OCI-LY1 (cell line): Measurements from ENCODE around the gene FAM222A.

Experiments used
- H2AFZ ChIP-seq: fragments of 200-600 bp; sonication (generic), shearing (Covaris generic); 2 replicates; pipeline ENCODE4 v1.6.0; 2014; ENCODE audit warnings: antibody characterized with exemption, mild to moderate bottlenecking, low read length
- H3F3A ChIP-seq: fragments of 200-600 bp; sonication (generic), shearing (Covaris generic); 2 replicates; pipeline ENCODE4 v1.6.0; 2014; ENCODE audit warnings: mild to moderate bottlenecking, antibody characterized with exemption, low read length, moderate library complexity; ENCODE audit not compliant: insufficient read depth
- H3K27ac ChIP-seq: fragments of 200-600 bp; sonication (generic); 2 replicates; pipeline ENCODE4 v1.5.1; 2014; ENCODE audit warnings: low read length, mixed run types, mild to moderate bottlenecking, low read depth; ENCODE audit not compliant: poor library complexity, severe bottlenecking
- H3K27me3 ChIP-seq: fragments of 200-600 bp; sonication (generic); 2 replicates; pipeline ENCODE4 v1.6.0; 2014; ENCODE audit warnings: antibody characterized with exemption, mild to moderate bottlenecking, low read length, moderate library complexity; ENCODE audit not compliant: insufficient read depth
- H3K36me3 ChIP-seq: fragments of 200-600 bp; sonication (generic); 2 replicates; pipeline ENCODE4 v1.6.1; 2014; ENCODE audit warnings: mild to moderate bottlenecking, antibody characterized with exemption, low read length, moderate library complexity, mixed read lengths; ENCODE audit not compliant: insufficient read depth
- H3K4me1 ChIP-seq: fragments of 200-600 bp; sonication (generic); 2 replicates; pipeline ENCODE4 v1.5.1; 2014; ENCODE audit warnings: mild to moderate bottlenecking, low read length, moderate library complexity; ENCODE audit not compliant: insufficient read depth, severe bottlenecking
- H3K4me2 ChIP-seq: fragments of 200-600 bp; sonication (generic), shearing (Covaris generic); 2 replicates; pipeline ENCODE4 v1.6.1; 2014; ENCODE audit warnings: low read length
- H3K4me3 ChIP-seq: fragments of 200-600 bp; sonication (generic); 2 replicates; pipeline ENCODE4 v1.5.1; 2014; ENCODE audit warnings: low read length, low read depth, mild to moderate bottlenecking, mixed read lengths; ENCODE audit not compliant: poor library complexity, severe bottlenecking
- H3K79me2 ChIP-seq: fragments of 200-600 bp; shearing (Covaris generic); 2 replicates; pipeline ENCODE4 v1.6.1; 2016; ENCODE audit warnings: mixed run types, low read length, mixed read lengths; ENCODE audit not compliant: insufficient read depth
- H3K9ac ChIP-seq: fragments of 200-600 bp; sonication (generic), shearing (Covaris generic); 2 replicates; pipeline ENCODE4 v1.6.1; 2014; ENCODE audit warnings: mild to moderate bottlenecking, low read length, mixed read lengths
- H3K9me2 ChIP-seq: fragments of 200-600 bp; sonication (generic), shearing (Covaris generic); 2 replicates; pipeline ENCODE4 v1.6.1; 2014; ENCODE audit warnings: low read depth, mild to moderate bottlenecking, low read length, mixed read lengths
- H3K9me3 ChIP-seq: fragments of 200-600 bp; shearing (Covaris generic); 2 replicates; pipeline ENCODE4 v1.6.1; 2014; ENCODE audit warnings: low read length, mixed read lengths
- H4K20me1 ChIP-seq: fragments of 200-600 bp; sonication (generic), shearing (Covaris generic); 2 replicates; pipeline ENCODE4 v1.6.0; 2016; ENCODE audit warnings: mild to moderate bottlenecking, low read length; ENCODE audit not compliant: insufficient read depth
- EZH2 ChIP-seq: fragments of 200-600 bp; sonication (generic), shearing (Covaris generic); IDR thresholded peaks from 2 replicates; pipeline ENCODE4 v1.8.0; 2017; ENCODE audit warnings: borderline replicate concordance, mixed run types, mild to moderate bottlenecking, antibody characterized with exemption, low read length, moderate library complexity, mixed read lengths
- TF ChIP-seq, protein P1 (sequence below): fragments of 200-600 bp; sonication (generic), shearing (Covaris generic); IDR thresholded peaks from 2 replicates; pipeline ENCODE4 v1.5.1; 2017; ENCODE audit warnings: mild to moderate bottlenecking, antibody characterized with exemption, low read length, moderate library complexity, mixed read lengths

Gene FAM222A

DNA sequence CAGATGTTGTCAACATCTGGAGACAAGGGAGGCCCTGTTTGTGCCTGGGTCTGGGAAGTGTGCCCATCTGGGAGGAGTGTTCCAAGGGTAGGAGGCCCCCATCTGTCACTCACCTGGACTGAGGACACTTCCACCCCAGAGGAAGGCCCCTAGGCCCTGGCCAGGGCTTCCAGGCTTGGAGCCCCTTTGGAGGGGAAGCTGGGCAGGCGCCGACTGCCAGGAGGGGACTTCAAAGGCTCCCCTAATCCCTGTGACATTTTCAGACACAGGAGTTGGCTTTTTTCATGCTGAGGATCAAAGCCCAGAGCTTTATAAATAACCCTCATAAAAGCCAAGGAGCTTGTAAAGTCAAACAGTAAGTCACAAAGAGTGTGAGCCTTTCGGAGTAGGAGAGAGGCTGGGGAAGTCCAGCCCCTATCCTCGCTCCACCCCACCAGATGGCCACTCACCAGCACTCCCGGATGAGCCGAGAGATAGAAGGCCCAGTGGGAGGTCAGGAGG, 17.6 kb upstream of the FAM222A start:
- Histone ChIP-seq H3K27ac (no peak overlapping the region), H3K9me2 (no peaks in the 10 kb centered on the region), H3K27me3 (no peaks in the 10 kb centered on the region), H3K9ac (no peak overlapping the region), H3K36me3 (no peaks in the 10 kb centered on the region), H4K20me1 (no peaks in the 10 kb centered on the region), H3K4me3 (no peak overlapping the region), H3K9me3 (no peaks in the 10 kb centered on the region), H2AFZ (no peak overlapping the region), H3K4me2 (no peak overlapping the region), H3K4me1 (no peaks in the 10 kb centered on the region), H3F3A (no peaks in the 10 kb centered on the region), H3K79me2 (no peaks in the 10 kb centered on the region)
- no peak for TF ChIP-seq EZH2
- TF ChIP-seq, protein P1, sequence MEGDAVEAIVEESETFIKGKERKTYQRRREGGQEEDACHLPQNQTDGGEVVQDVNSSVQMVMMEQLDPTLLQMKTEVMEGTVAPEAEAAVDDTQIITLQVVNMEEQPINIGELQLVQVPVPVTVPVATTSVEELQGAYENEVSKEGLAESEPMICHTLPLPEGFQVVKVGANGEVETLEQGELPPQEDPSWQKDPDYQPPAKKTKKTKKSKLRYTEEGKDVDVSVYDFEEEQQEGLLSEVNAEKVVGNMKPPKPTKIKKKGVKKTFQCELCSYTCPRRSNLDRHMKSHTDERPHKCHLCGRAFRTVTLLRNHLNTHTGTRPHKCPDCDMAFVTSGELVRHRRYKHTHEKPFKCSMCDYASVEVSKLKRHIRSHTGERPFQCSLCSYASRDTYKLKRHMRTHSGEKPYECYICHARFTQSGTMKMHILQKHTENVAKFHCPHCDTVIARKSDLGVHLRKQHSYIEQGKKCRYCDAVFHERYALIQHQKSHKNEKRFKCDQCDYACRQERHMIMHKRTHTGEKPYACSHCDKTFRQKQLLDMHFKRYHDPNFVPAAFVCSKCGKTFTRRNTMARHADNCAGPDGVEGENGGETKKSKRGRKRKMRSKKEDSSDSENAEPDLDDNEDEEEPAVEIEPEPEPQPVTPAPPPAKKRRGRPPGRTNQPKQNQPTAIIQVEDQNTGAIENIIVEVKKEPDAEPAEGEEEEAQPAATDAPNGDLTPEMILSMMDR: no peak

DNA sequence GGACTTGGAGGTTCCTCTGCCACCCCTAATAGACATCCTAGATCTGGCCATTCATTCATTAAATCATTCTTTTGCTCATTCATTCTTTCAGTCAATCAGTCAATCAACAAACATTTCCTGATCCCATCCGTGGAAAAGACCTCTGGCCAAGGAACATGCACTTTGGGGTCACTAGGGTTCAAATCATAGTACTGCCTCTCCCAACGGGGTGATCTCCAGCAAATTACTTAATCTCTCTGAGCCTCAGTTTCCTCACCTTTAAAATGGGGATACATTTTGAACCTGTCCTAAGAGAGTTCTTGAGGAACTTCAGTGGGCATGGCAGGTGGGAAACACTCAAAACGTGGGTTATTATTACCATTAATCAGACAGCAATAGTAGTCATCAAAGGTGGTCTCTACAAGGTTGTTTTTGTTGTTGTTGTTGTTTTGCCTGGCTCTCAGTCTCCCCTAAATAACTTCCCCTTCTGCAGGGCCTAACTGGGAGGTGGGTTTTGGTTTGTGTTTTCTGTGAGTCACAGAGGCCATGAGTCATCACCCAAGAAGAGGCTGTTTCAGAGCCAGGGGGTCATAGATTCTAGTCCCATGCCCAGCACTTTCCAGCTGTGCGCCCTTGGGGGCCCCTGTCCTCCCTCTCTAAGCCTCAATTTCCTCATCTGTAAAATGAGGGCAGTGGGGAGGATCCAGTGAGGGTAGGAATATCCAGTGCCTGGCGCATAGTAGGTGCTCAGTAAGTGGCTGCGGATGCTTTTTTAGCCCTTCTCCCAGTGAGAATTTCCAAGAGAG, 16.9 kb upstream of the FAM222A start:
- Histone ChIP-seq H2AFZ (no peak overlapping the region), H3K36me3 (no peaks in the 10 kb centered on the region), H3K4me2 (no peak overlapping the region), H3K4me3 (no peak overlapping the region), H3K9me2 (no peaks in the 10 kb centered on the region), H3K79me2 (no peaks in the 10 kb centered on the region), H3F3A (no peaks in the 10 kb centered on the region), H4K20me1 (no peaks in the 10 kb centered on the region), H3K4me1 (no peaks in the 10 kb centered on the region), H3K27ac (no peak overlapping the region), H3K9me3 (no peaks in the 10 kb centered on the region), H3K9ac (no peak overlapping the region), H3K27me3 (no peaks in the 10 kb centered on the region)
- TF ChIP-seq, protein P1: no peak
- no peak for TF ChIP-seq EZH2

DNA sequence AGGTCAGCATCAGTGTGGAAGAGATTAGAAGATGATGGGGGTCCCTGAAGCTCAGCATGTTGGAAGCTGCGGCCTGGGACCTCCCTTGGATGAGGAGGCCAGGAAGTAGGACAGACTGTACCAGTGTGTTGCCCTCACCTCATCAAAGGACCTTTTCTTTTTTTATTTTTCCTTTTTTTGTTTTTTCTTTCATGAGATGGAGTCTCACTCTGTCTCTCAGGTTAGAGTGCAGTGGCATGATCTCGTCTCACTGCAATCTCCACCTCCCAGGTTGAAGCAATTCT, 16.4 kb upstream of the FAM222A start:
- H3K9ac ChIP-seq: no peak overlapping the region
- H2AFZ ChIP-seq: no peak overlapping the region
- H3K79me2 ChIP-seq: no peaks in the 10 kb centered on the region
- H3K4me3 ChIP-seq: no peak overlapping the region
- H4K20me1 ChIP-seq: no peaks in the 10 kb centered on the region
- no peaks in the 10 kb centered on the region for H3K4me1 ChIP-seq
- no peak overlapping the region for H3K27ac ChIP-seq
- H3K36me3 ChIP-seq: no peaks in the 10 kb centered on the region
- TF ChIP-seq, protein P1: no peak
- no peak for TF ChIP-seq EZH2
- no peaks in the 10 kb centered on the region for H3K9me2 ChIP-seq
- H3F3A ChIP-seq: no peaks in the 10 kb centered on the region
- H3K9me3 ChIP-seq: no peaks in the 10 kb centered on the region
- no peaks in the 10 kb centered on the region for H3K27me3 ChIP-seq
- no peak overlapping the region for H3K4me2 ChIP-seq
